Activated naive CD8-positive, alpha-beta T cell treated with anti-CD3 and anti-CD28 coated beads, Interleukin-2, amount 50 U/mL, for 24 hours (primary cell): ENCODE results near the gene HOTAIR.

Experiments
- ATAC-seq: fragments of 150-1000 bp; cut with Tn5 transposase; one replicate; pipeline ENCODE4 v1.10.0; 2021
- DNase-seq: peaks from one replicate; pipeline ENCODE4 v3.0.0; 2021
- H3K27ac Mint-ChIP-seq: one replicate; pipeline ENCODE4 v1.8.0; 2021; ENCODE audit warnings: mild to moderate bottlenecking, mixed read lengths
- H3K27me3 Mint-ChIP-seq: one replicate; pipeline ENCODE4 v1.8.0; 2021; ENCODE audit warnings: mixed read lengths
- H3K36me3 Mint-ChIP-seq: one replicate; pipeline ENCODE4 v1.8.0; 2021; ENCODE audit warnings: low read depth, mixed read lengths
- H3K4me1 Mint-ChIP-seq: one replicate; pipeline ENCODE4 v1.8.0; 2021; ENCODE audit warnings: mixed read lengths
- H3K4me3 Mint-ChIP-seq: one replicate; pipeline ENCODE4 v1.8.0; 2021; ENCODE audit warnings: mild to moderate bottlenecking, moderate library complexity, mixed read lengths
- H3K9me3 Mint-ChIP-seq: one replicate; pipeline ENCODE4 v1.8.0; 2021; ENCODE audit warnings: mixed read lengths

HOTAIR gene

GRCh38 chr12:53996240-53997203 is 21.8 kb upstream of the HOTAIR start:
- Mint-ChIP-seq H3K9me3 (no peaks in the 10 kb centered on the region), H3K4me1 (peaks cover 34% of the 10 kb centered on the region), H3K27ac (no peak overlapping the region), H3K27me3 (peaks cover 94% of the 10 kb centered on the region), H3K4me3 (peak overlapping the region; percentile 71), H3K36me3 (peaks cover 2% of the 10 kb centered on the region)
- no peak for ATAC-seq
- no peak for DNase-seq

GRCh38 chr12:53995378-53996239 is 20.9 kb upstream of the HOTAIR start:
- no peaks in the 10 kb centered on the region for H3K9me3 Mint-ChIP-seq
- H3K27me3 Mint-ChIP-seq = peaks cover 92% of the 10 kb centered on the region
- DNase-seq (no peak), ATAC-seq (no peak)
- H3K4me1 Mint-ChIP-seq = peaks cover 38% of the 10 kb centered on the region
- peaks cover 2% of the 10 kb centered on the region for H3K36me3 Mint-ChIP-seq
- H3K4me3 Mint-ChIP-seq = peak overlapping the region; percentile 71
- H3K27ac Mint-ChIP-seq = no peak overlapping the region

DNA sequence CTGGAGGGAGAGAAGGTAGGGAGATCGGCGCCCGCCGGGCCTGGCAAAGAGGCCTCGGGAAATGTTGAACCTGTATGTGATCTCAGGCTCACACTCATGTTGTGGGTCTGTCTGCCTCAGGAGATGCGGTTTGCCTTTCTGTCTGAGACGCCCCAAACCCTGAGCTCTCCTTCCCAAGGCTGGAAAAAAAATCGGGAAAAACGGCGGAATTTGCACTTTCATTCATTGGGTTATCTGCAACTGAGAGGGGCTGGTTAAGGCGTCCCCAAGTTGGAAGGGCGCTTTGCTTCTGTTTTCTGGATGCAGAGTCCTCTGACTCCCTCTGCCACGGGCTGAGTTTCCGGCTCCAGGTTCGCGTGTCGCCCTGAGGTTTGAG is 20.2 kb upstream of the HOTAIR start:
- Mint-ChIP-seq H3K27me3 (peaks cover 93% of the 10 kb centered on the region), H3K9me3 (no peaks in the 10 kb centered on the region), H3K4me3 (peak overlapping the region; percentile 71), H3K36me3 (peaks cover 2% of the 10 kb centered on the region), H3K4me1 (peaks cover 42% of the 10 kb centered on the region), H3K27ac (no peak overlapping the region)
- ATAC-seq (no peak), DNase-seq (no peak)

DNA sequence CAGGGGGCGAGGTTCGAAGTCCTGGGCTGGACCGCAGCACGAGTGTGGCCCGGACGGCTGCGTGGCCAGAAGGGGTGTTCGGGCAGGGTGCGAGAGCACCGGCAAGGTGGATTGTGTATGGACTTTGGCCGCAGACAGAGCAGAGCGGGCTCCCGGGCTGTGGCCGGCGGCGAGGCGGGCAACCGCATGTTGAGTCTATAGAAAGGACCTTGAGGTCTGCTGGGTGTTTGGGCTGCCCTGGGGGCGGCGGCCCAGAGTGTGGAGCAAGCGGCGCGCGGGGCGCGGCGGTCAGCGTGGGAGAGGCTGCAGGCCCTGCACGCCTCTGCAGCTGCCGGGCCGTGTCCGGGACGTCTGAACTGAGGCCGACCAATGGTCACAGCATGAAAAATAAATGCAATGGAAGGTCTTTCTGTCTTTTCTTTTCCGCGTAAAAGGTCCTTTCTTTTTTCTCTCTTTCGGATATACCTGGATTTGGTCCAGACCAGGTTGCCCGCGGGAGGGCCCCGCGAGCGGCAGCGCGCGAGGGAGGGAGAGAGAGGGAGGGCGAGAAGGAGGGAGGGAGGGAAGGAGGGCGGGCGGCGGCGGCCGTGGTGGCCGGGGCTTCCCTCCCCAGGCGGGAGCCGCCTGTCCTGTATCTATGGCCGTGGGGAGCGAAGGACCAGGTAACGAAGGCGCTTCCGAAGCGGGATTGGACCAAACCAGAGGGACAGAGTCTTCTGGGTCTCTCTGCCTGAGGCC is 19.7 kb upstream of the HOTAIR start:
- DNase-seq (no peak), ATAC-seq (no peak)
- H3K36me3 Mint-ChIP-seq = peaks cover 2% of the 10 kb centered on the region
- H3K4me3 Mint-ChIP-seq = peak overlapping the region; percentile 71
- peaks cover 47% of the 10 kb centered on the region for H3K4me1 Mint-ChIP-seq
- H3K27ac Mint-ChIP-seq = no peak overlapping the region
- H3K27me3 Mint-ChIP-seq = peaks cover 95% of the 10 kb centered on the region
- no peaks in the 10 kb centered on the region for H3K9me3 Mint-ChIP-seq

DNA sequence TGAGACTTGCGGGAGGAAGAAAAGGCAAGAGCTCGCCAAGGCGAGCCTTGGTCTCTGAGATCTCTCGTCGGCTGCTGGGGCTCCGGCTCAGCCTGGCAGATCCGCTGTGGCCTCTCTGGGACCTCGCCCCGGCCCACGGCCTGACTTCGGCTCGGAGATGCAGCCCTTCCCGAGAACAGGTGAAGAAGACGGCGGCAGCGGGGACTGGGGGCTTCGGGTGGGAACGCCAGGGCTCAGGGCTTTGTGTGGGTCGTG is 19.2 kb upstream of the HOTAIR start:
- H3K27ac Mint-ChIP-seq = no peak overlapping the region
- peaks cover 51% of the 10 kb centered on the region for H3K4me1 Mint-ChIP-seq
- no peaks in the 10 kb centered on the region for H3K9me3 Mint-ChIP-seq
- H3K36me3 Mint-ChIP-seq = peaks cover 2% of the 10 kb centered on the region
- DNase-seq (no peak), ATAC-seq (no peak)
- peaks cover 95% of the 10 kb centered on the region for H3K27me3 Mint-ChIP-seq
- no peak overlapping the region for H3K4me3 Mint-ChIP-seq

- peaks cover 94% of the 10 kb centered on the region for H3K27me3 Mint-ChIP-seq
- ATAC-seq (no peak), DNase-seq (no peak)
- no peak overlapping the region for H3K27ac Mint-ChIP-seq
- no peaks in the 10 kb centered on the region for H3K9me3 Mint-ChIP-seq
- peaks cover 52% of the 10 kb centered on the region for H3K4me1 Mint-ChIP-seq
- peak overlapping the region; percentile 25 for H3K4me3 Mint-ChIP-seq
- H3K36me3 Mint-ChIP-seq = peaks cover 2% of the 10 kb centered on the region
Observed at GRCh38 chr12:53993162-53994008, 18.6 kb upstream of the HOTAIR start.

DNA sequence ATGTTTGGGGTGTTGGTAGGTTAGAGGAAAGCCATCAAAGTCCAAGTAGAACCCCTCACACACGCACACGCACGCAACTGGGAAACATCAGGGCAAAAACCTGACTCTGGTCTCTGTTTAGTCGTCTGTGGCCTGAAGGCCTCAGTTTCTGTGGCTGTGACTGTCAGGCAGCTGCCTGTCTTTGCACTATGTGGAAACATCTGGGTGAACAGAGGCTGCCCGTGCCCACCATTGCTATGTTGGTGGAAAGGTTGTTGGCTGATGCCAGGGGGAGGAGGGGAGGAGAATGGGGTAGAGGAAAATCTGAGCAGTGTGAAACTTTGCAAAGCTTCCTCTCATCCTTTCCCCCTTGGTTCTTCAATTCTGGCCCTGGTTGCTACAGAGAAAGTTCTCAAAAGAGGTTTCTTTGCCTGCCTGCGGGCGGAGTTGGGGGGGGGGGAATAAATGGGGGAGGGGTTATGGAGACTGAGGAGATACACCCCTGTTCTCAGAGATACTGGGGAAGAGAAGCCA is 17.7 kb upstream of the HOTAIR start:
- H3K27ac Mint-ChIP-seq = no peak overlapping the region

DNA sequence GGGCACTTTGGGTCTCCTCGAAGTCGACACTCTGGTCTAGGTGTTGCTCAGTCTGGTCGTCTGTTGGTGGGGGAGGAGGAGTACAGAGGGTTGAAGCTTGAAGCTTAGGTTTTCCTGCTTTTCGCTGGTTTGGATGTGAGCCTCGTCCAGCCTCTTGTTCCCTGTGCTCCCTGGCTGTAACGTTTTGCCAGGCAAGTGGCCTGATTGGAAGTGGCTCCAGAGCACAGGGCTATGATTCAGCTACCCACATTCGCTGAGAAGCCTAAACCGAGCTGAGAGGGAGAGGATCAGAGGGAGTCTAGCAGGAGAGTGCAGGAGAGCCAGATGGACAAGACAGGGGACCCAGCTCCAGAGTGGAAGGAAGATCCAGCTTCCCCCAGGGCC is 16.3 kb upstream of the HOTAIR start:
- Mint-ChIP-seq H3K9me3 (no peaks in the 10 kb centered on the region), H3K27ac (no peak overlapping the region)

More for the DNA sequence above, 17.7 kb upstream of the HOTAIR start:
- Mint-ChIP-seq H3K27me3 (peaks cover 94% of the 10 kb centered on the region), H3K9me3 (no peaks in the 10 kb centered on the region), H3K4me3 (no peak overlapping the region), H3K4me1 (peaks cover 49% of the 10 kb centered on the region), H3K36me3 (no peaks in the 10 kb centered on the region)
- DNase-seq (no peak), ATAC-seq (peak; percentile 55)

GRCh38 chr12:53990311-53991076 is 15.7 kb upstream of the HOTAIR start:
- peaks cover 93% of the 10 kb centered on the region for H3K27me3 Mint-ChIP-seq
- DNase-seq (no peak), ATAC-seq (no peak)
- H3K27ac Mint-ChIP-seq = no peak overlapping the region
- no peaks in the 10 kb centered on the region for H3K36me3 Mint-ChIP-seq
- no peaks in the 10 kb centered on the region for H3K9me3 Mint-ChIP-seq
- H3K4me3 Mint-ChIP-seq = no peak overlapping the region
- peaks cover 42% of the 10 kb centered on the region for H3K4me1 Mint-ChIP-seq

More for the DNA sequence above, 16.3 kb upstream of the HOTAIR start:
- ATAC-seq (no peak), DNase-seq (no peak)
- Mint-ChIP-seq H3K4me3 (no peak overlapping the region), H3K36me3 (no peaks in the 10 kb centered on the region), H3K27me3 (peaks cover 93% of the 10 kb centered on the region), H3K4me1 (peaks cover 43% of the 10 kb centered on the region)

DNA sequence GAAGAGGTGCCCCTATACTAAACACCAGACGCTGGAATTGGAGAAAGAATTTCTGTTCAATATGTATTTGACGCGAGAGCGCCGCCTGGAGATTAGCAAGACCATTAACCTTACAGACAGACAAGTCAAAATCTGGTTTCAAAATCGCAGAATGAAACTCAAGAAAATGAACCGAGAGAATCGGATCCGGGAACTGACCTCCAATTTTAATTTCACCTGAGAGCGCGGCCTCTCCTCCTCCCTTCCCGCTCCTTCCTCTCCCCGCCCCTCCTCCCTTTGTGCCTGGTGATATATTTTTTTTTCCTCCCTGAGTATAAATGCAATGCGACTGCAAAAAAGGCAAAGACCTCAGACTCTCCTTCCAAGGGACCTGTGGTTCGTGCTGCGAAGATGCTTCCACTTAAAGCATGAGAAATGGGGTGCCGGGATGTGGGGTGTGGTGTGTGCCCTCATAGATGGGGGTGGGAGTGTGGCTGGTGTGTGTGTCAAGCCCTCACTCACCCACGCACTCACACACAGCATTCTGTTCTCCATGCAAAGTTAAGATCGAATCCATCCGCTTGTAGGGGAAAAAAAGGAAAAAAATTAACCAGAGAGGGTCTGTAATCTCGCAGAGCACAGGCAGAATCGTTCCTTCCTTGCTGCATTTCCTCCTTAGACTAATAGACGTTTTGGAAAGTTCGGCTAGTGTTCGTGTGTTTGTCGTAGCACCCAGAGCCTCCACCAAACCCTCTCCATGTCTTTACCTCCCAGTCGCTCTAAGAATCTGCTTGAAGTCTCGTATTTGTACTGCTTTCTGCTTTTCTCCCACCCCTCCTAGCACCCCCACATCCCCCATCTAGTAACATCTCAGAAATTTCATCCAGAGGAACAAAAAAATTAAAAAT is 14.7 kb upstream of the HOTAIR start:
- ATAC-seq = no peak
- Mint-ChIP-seq H3K27ac (no peak overlapping the region), H3K36me3 (no peaks in the 10 kb centered on the region), H3K27me3 (peaks cover 92% of the 10 kb centered on the region), H3K9me3 (no peaks in the 10 kb centered on the region), H3K4me1 (peaks cover 41% of the 10 kb centered on the region), H3K4me3 (no peak overlapping the region)
- no peak for DNase-seq

GRCh38 chr12:53988541-53989226 is 13.9 kb upstream of the HOTAIR start:
- Mint-ChIP-seq H3K27ac (no peak overlapping the region), H3K4me1 (peaks cover 37% of the 10 kb centered on the region), H3K36me3 (no peaks in the 10 kb centered on the region), H3K9me3 (no peaks in the 10 kb centered on the region), H3K4me3 (no peak overlapping the region), H3K27me3 (peaks cover 89% of the 10 kb centered on the region)
- DNase-seq = no peak
- ATAC-seq = no peak

DNA sequence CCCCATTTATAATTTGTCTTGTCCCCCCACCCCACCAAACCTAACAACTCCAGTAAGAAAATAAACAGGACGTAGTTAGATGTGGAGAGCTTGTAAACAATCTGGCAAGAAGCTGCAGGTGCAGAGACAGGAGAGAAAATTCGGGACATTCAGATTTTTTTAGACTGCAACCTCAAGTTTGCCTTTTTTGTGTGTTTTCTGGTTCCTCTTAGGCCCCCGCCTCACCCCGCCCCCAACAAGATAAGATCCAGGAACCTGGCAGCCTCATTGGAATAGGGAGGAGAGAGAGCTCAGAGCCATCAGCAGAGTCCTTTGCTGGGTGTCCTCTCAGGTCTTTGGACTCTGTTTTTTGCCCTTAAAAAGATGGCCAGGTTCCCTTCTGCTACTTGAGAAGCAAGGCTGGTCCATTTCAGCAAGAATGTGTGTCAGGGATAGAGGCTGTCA is 13.1 kb upstream of the HOTAIR start:
- DNase-seq (no peak), ATAC-seq (no peak)
- no peak overlapping the region for H3K27ac Mint-ChIP-seq
- H3K4me3 Mint-ChIP-seq = no peak overlapping the region
- H3K9me3 Mint-ChIP-seq = no peaks in the 10 kb centered on the region
- peaks cover 40% of the 10 kb centered on the region for H3K4me1 Mint-ChIP-seq
- H3K36me3 Mint-ChIP-seq = no peaks in the 10 kb centered on the region
- H3K27me3 Mint-ChIP-seq = peaks cover 89% of the 10 kb centered on the region
